K562 (cell line): Measurements from ENCODE around the gene TMEM217. TPM values are rescaled to one million over a fixed set of nuclear protein-coding genes. Genes with fewer than 3 reads are reported as not detected.

Experiments used
- BDP1 ChIP-seq: IDR thresholded peaks from 3 replicates; pipeline ENCODE4 v1.6.1; 2011; ENCODE audit not compliant: insufficient read length, insufficient read depth
- ESRRB ChIP-seq: fragments of 250-450 bp; sonication (Bioruptor Pico); IDR thresholded peaks from 2 replicates; pipeline ENCODE4 v1.5.0; 2020; ENCODE audit warnings: mild to moderate bottlenecking, moderate library complexity, borderline replicate concordance
- MTA3 ChIP-seq: fragments of 450-650 bp; formaldehyde crosslinking; IDR thresholded peaks from 2 replicates; pipeline ENCODE4 v1.6.1; 2017; ENCODE audit warnings: mild to moderate bottlenecking, borderline replicate concordance
- NFIX ChIP-seq: fragments of 250-450 bp; sonication (Bioruptor Pico); IDR thresholded peaks from 2 replicates; pipeline ENCODE4 v1.4.0; 2020; ENCODE audit warnings: low read depth, mild to moderate bottlenecking, moderate library complexity
- PML ChIP-seq: IDR thresholded peaks from 2 replicates; pipeline ENCODE4 v1.6.1; 2012; ENCODE audit warnings: low read length, inconsistent platforms
- TSC22D4 ChIP-seq: fragments of 450-650 bp; IDR thresholded peaks from 2 replicates; pipeline ENCODE4 v1.6.1; 2016; ENCODE audit warnings: missing genetic modification characterization, missing biosample characterization, control low read depth
- ZKSCAN8 ChIP-seq: fragments of 200-800 bp; sonication (Bioruptor generic); IDR thresholded peaks from 2 replicates; pipeline ENCODE4 v1.6.1; 2016; ENCODE audit warnings: missing genetic modification characterization, missing compliant biosample characterization
- ZNF197 ChIP-seq: fragments of 200-800 bp; sonication (Bioruptor generic); IDR thresholded peaks from 2 replicates; pipeline ENCODE4 v1.6.1; 2016; ENCODE audit warnings: low read depth, missing genetic modification characterization, missing compliant biosample characterization
- ZNF224 ChIP-seq: sonication (generic); formaldehyde crosslinking; IDR thresholded peaks from 2 replicates; pipeline ENCODE4 v1.8.0; 2022; ENCODE audit warnings: mild to moderate bottlenecking, missing genetic modification reagents
- ZNF239 ChIP-seq: fragments of 250-450 bp; sonication (Bioruptor Pico); IDR thresholded peaks from 2 replicates; pipeline ENCODE4 v1.4.0; 2020; ENCODE audit warnings: mild to moderate bottlenecking
- polyA plus RNA-seq, 8 experiments: library from polyadenylated mRNA; depleted of rRNA in 4 of 8; stranded (reverse) in 5 of 8; unstranded in 3 of 8; fragments of >200 nt; fragmentation: Nextera tagmentation in 2 of 8; fragmentation: Illumina TruSeq in 1 of 8; extraction: Ambion mirVana in 2 of 8; extraction: Trizol in 1 of 8; gene quantifications; 2 replicates each; pipeline versions ENCODE4 v1.2.1 to v1.2.3, GENCODE V29; 2011 to 2014; ENCODE audit warnings: inconsistent platforms in 1 of 8, missing spikeins in 1 of 8
- total RNA-seq, 7 experiments: library from RNA; depleted of rRNA in 6 of 7; stranded (reverse); fragments of >200 nt in 6 of 7; fragmentation: Illumina TruSeq in 2 of 7; extraction: Trizol in 2 of 7; gene quantifications; 2 replicates each; pipeline versions ENCODE4 v1.2.1 to v1.2.3, GENCODE V29; 2011 to 2021; ENCODE audit warnings: low replicate concordance in 1 of 7
- TF ChIP-seq, protein P1 (sequence below), 2 experiments: fragments of 450-650 bp in 1 of 2; sonication (generic) in 1 of 2; formaldehyde crosslinking in 1 of 2; IDR thresholded peaks; 2 replicates each; pipeline versions ENCODE4 v1.7.1 to v1.9.0; 2016 to 2022; ENCODE audit warnings: inconsistent platforms in 1 of 2, mild to moderate bottlenecking in 1 of 2, missing genetic modification reagents in 1 of 2
- TF ChIP-seq, protein P2 (sequence below): IDR thresholded peaks from 2 replicates; pipeline ENCODE4 v1.6.1; 2014; ENCODE audit warnings: antibody characterized with exemption
- TF ChIP-seq, protein P3 (sequence below): sonication (generic); formaldehyde crosslinking; IDR thresholded peaks from 2 replicates; pipeline ENCODE4 v1.9.0; 2022; ENCODE audit warnings: mild to moderate bottlenecking, missing genetic modification reagents
- TF ChIP-seq, protein P4 (sequence below): fragments of 450-650 bp; IDR thresholded peaks from 2 replicates; pipeline ENCODE4 v1.6.1; 2016; ENCODE audit warnings: missing biosample characterization, missing genetic modification characterization

Gene TMEM217
- total and polyA plus RNA-seq, 9 of the 15 experiments (the other 6 are each of a cell fraction or from before 2014, with no cell fraction given) = 1.3 to 8.0 (median 1.9) TPM

DNA sequence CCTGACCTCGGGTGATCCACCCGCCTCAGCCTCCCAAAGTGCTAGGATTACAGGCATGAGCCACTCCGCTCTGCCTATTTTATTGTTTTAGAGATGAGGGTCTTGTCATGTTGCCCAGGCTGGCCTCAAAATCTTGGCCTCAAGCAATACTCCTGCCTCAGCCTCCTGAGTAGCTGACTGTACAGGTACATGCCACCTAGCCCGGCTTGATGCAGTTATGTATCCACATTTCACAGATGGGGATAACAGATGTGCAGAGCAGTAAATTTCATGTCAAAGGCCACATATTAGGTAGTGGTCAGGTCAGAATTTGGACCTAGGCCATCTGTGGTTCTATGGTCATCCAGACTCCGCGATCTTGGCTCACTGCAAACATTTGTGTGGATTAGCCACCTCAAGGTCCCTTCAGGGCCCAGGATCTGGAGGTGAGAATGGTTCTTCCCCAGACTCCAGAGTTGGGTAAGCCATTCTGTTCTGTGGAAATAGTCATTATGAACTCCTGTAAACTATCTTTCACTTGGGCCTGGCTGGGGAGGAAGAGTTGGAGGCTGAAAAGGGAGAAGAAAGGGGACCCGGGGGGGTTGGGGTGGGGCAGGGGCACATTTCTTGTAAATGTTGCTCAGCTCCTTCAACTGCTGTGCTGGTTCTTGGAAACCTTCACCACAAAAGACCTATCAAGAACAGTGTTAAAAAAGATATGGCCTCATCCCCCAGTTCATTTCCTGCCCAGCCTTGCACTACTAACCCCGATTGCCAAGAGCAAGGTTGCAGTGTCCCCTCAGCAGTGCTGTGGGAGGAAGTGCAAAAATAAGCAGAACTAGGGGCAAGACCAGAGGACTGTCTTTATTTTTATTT is 75.0 kb downstream of the TMEM217 start (continued):
- TF ChIP-seq, protein P1, sequence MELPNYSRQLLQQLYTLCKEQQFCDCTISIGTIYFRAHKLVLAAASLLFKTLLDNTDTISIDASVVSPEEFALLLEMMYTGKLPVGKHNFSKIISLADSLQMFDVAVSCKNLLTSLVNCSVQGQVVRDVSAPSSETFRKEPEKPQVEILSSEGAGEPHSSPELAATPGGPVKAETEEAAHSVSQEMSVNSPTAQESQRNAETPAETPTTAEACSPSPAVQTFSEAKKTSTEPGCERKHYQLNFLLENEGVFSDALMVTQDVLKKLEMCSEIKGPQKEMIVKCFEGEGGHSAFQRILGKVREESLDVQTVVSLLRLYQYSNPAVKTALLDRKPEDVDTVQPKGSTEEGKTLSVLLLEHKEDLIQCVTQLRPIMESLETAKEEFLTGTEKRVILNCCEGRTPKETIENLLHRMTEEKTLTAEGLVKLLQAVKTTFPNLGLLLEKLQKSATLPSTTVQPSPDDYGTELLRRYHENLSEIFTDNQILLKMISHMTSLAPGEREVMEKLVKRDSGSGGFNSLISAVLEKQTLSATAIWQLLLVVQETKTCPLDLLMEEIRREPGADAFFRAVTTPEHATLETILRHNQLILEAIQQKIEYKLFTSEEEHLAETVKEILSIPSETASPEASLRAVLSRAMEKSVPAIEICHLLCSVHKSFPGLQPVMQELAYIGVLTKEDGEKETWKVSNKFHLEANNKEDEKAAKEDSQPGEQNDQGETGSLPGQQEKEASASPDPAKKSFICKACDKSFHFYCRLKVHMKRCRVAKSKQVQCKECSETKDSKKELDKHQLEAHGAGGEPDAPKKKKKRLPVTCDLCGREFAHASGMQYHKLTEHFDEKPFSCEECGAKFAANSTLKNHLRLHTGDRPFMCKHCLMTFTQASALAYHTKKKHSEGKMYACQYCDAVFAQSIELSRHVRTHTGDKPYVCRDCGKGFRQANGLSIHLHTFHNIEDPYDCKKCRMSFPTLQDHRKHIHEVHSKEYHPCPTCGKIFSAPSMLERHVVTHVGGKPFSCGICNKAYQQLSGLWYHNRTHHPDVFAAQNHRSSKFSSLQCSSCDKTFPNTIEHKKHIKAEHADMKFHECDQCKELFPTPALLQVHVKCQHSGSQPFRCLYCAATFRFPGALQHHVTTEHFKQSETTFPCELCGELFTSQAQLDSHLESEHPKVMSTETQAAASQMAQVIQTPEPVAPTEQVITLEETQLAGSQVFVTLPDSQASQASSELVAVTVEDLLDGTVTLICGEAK (IDR thresholded peaks at IDR 0.05) = no peak
- TF ChIP-seq, protein P1 (CRISPR knock-in tag; IDR thresholded peaks at IDR 0.05) = no peak
- TF ChIP-seq PML = peak; percentile 90
- TF ChIP-seq, protein P2, sequence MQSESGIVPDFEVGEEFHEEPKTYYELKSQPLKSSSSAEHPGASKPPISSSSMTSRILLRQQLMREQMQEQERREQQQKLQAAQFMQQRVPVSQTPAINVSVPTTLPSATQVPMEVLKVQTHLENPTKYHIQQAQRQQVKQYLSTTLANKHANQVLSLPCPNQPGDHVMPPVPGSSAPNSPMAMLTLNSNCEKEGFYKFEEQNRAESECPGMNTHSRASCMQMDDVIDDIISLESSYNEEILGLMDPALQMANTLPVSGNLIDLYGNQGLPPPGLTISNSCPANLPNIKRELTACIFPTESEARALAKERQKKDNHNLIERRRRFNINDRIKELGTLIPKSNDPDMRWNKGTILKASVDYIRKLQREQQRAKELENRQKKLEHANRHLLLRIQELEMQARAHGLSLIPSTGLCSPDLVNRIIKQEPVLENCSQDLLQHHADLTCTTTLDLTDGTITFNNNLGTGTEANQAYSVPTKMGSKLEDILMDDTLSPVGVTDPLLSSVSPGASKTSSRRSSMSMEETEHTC = peak; percentile 54; the same call in 1 of the 2 replicates
- TF ChIP-seq, protein P3, sequence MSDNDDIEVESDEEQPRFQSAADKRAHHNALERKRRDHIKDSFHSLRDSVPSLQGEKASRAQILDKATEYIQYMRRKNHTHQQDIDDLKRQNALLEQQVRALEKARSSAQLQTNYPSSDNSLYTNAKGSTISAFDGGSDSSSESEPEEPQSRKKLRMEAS (CRISPR knock-in tag) = peak; percentile 24
- TF ChIP-seq ESRRB (CRISPR knock-in tag) = no peak
- TF ChIP-seq ZNF197 (CRISPR knock-in tag) = peak; percentile 84
- no peak; the same call in 1 of the 2 replicates for TF ChIP-seq ZNF239 (CRISPR knock-in tag)
- TF ChIP-seq TSC22D4 (tag) = no peak
- no peak; the same call in 1 of the 2 replicates for TF ChIP-seq NFIX (CRISPR knock-in tag)
- TF ChIP-seq BDP1 = no peak
- TF ChIP-seq ZNF224 (CRISPR knock-in tag) = 0 out of 2 replicates have a peak, but pooled peaks have one; percentile 48
- TF ChIP-seq, protein P4, sequence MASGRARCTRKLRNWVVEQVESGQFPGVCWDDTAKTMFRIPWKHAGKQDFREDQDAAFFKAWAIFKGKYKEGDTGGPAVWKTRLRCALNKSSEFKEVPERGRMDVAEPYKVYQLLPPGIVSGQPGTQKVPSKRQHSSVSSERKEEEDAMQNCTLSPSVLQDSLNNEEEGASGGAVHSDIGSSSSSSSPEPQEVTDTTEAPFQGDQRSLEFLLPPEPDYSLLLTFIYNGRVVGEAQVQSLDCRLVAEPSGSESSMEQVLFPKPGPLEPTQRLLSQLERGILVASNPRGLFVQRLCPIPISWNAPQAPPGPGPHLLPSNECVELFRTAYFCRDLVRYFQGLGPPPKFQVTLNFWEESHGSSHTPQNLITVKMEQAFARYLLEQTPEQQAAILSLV = no peak
- TF ChIP-seq ZKSCAN8 = peak; percentile 92
- peak; percentile 71 for TF ChIP-seq MTA3
